Astrocyte (in vitro differentiated cells and primary cell): ENCODE measurements around the gene RALGAPB. TPM values are rescaled to one million over a fixed set of nuclear protein-coding genes. Genes with fewer than 3 reads are reported as not detected.

Source experiments
- DNase-seq: peaks from one replicate; pipeline ENCODE4 v3.0.0-alpha.2; 2010; ENCODE audit warnings: low read depth
- FAIRE-seq: peaks from 2 replicates; lab custom pipeline; 2011; peaks lifted over from hg19 to GRCh38; lab: Jason Lieb, UNC
- H2AFZ ChIP-seq: 2 replicates; pipeline ENCODE4 v1.6.0; 2012; ENCODE audit warnings: low read depth, low read length, inconsistent platforms
- H3K27ac ChIP-seq: 2 replicates; pipeline ENCODE4 v1.5.1; 2011; ENCODE audit warnings: low read depth, low read length, inconsistent platforms
- H3K27me3 ChIP-seq: 2 replicates; pipeline ENCODE4 v1.6.0; 2011; ENCODE audit warnings: low read length, inconsistent platforms; ENCODE audit not compliant: insufficient read depth
- H3K36me3 ChIP-seq: 2 replicates; pipeline ENCODE4 v1.5.1; 2011; ENCODE audit warnings: low read length, inconsistent platforms; ENCODE audit not compliant: insufficient read depth
- H3K4me1 ChIP-seq: 2 replicates; pipeline ENCODE4 v1.5.1; 2011; ENCODE audit warnings: low read length, inconsistent platforms; ENCODE audit not compliant: insufficient read depth
- H3K4me2 ChIP-seq: 2 replicates; pipeline ENCODE4 v1.6.0; 2012; ENCODE audit warnings: low read length, inconsistent platforms
- H3K4me3 ChIP-seq: 2 replicates; pipeline ENCODE4 v1.5.1; 2011; ENCODE audit warnings: low read depth, mild to moderate bottlenecking, low read length, inconsistent platforms; ENCODE audit not compliant: insufficient read depth
- H3K79me2 ChIP-seq: 2 replicates; pipeline ENCODE4 v1.6.0; 2012; ENCODE audit warnings: mild to moderate bottlenecking, low read length, inconsistent platforms; ENCODE audit not compliant: insufficient read depth
- H3K9ac ChIP-seq: 2 replicates; pipeline ENCODE4 v1.6.0; 2012; ENCODE audit warnings: mild to moderate bottlenecking, low read length, inconsistent platforms
- H3K9me3 ChIP-seq: 2 replicates; pipeline ENCODE4 v1.5.1; 2012; ENCODE audit warnings: low read depth, mild to moderate bottlenecking, low read length, inconsistent platforms; ENCODE audit not compliant: insufficient read depth
- H4K20me1 ChIP-seq: 2 replicates; pipeline ENCODE4 v1.6.0; 2012; ENCODE audit warnings: low read length, inconsistent platforms; ENCODE audit not compliant: insufficient read depth
- H3K27ac Mint-ChIP-seq: one replicate; pipeline ENCODE4 v1.8.0; 2021; ENCODE audit warnings: mild to moderate bottlenecking, mixed read lengths; ENCODE audit not compliant: unreplicated experiment
- H3K27me3 Mint-ChIP-seq: one replicate; pipeline ENCODE4 v1.8.0; 2021; ENCODE audit warnings: low read depth, mixed read lengths; ENCODE audit not compliant: unreplicated experiment
- H3K36me3 Mint-ChIP-seq: one replicate; pipeline ENCODE4 v1.8.0; 2021; ENCODE audit warnings: low read depth, mixed read lengths; ENCODE audit not compliant: unreplicated experiment
- H3K4me1 Mint-ChIP-seq: one replicate; pipeline ENCODE4 v1.8.0; 2021; ENCODE audit warnings: low read depth, mixed read lengths; ENCODE audit not compliant: unreplicated experiment
- H3K4me3 Mint-ChIP-seq: one replicate; pipeline ENCODE4 v1.8.0; 2021; ENCODE audit warnings: mild to moderate bottlenecking, moderate library complexity, mixed read lengths; ENCODE audit not compliant: unreplicated experiment
- H3K9me3 Mint-ChIP-seq: one replicate; pipeline ENCODE4 v1.8.0; 2021; ENCODE audit warnings: mild to moderate bottlenecking, mixed read lengths; ENCODE audit not compliant: unreplicated experiment
- EZH2 ChIP-seq: IDR thresholded peaks from 2 replicates; pipeline ENCODE4 v1.6.1; 2012; ENCODE audit warnings: mild to moderate bottlenecking, low read length, inconsistent platforms; ENCODE audit not compliant: insufficient read depth
- total RNA-seq: library from RNA; stranded (reverse); gene quantifications from 2 replicates; pipeline ENCODE4 v1.2.1, GENCODE V29; 2021
- TF ChIP-seq, protein P1 (sequence below): IDR thresholded peaks from 2 replicates; pipeline ENCODE4 v1.5.1; 2011; ENCODE audit warnings: low read depth, mild to moderate bottlenecking, inconsistent platforms, low read length, moderate library complexity; ENCODE audit not compliant: insufficient read depth

The RALGAPB gene
- total RNA-seq, 1 donor from 2014 or later = 40.2 TPM

- no peak overlapping the region for H3K4me3 Mint-ChIP-seq
- TF ChIP-seq EZH2 = no peak
- TF ChIP-seq, protein P1, sequence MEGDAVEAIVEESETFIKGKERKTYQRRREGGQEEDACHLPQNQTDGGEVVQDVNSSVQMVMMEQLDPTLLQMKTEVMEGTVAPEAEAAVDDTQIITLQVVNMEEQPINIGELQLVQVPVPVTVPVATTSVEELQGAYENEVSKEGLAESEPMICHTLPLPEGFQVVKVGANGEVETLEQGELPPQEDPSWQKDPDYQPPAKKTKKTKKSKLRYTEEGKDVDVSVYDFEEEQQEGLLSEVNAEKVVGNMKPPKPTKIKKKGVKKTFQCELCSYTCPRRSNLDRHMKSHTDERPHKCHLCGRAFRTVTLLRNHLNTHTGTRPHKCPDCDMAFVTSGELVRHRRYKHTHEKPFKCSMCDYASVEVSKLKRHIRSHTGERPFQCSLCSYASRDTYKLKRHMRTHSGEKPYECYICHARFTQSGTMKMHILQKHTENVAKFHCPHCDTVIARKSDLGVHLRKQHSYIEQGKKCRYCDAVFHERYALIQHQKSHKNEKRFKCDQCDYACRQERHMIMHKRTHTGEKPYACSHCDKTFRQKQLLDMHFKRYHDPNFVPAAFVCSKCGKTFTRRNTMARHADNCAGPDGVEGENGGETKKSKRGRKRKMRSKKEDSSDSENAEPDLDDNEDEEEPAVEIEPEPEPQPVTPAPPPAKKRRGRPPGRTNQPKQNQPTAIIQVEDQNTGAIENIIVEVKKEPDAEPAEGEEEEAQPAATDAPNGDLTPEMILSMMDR = no peak
- H3K27ac ChIP-seq = no peak overlapping the region
- no peak overlapping the region for H3K27ac Mint-ChIP-seq
- no peaks in the 10 kb centered on the region for H3K9me3 Mint-ChIP-seq
- H3K79me2 ChIP-seq = no peaks in the 10 kb centered on the region
- no peaks in the 10 kb centered on the region for H3K4me1 ChIP-seq
- no peak overlapping the region for H3K4me3 ChIP-seq
- DNase-seq (no peak), FAIRE-seq (no peak)
- no peaks in the 10 kb centered on the region for H3K27me3 Mint-ChIP-seq
- H3K4me1 Mint-ChIP-seq = peaks cover 2% of the 10 kb centered on the region
- peaks cover 20% of the 10 kb centered on the region for H3K36me3 Mint-ChIP-seq
- no peak overlapping the region for H3K9ac ChIP-seq
- H3K9me3 ChIP-seq = no peaks in the 10 kb centered on the region
- peaks cover 73% of the 10 kb centered on the region for H3K36me3 ChIP-seq
- H2AFZ ChIP-seq = no peak overlapping the region
- H3K4me2 ChIP-seq = no peak overlapping the region
- no peaks in the 10 kb centered on the region for H3K27me3 ChIP-seq
- H4K20me1 ChIP-seq = peaks cover 5% of the 10 kb centered on the region
Observed at GRCh38 chr20:38537176-38537575, 64.5 kb downstream of the RALGAPB start.

DNA sequence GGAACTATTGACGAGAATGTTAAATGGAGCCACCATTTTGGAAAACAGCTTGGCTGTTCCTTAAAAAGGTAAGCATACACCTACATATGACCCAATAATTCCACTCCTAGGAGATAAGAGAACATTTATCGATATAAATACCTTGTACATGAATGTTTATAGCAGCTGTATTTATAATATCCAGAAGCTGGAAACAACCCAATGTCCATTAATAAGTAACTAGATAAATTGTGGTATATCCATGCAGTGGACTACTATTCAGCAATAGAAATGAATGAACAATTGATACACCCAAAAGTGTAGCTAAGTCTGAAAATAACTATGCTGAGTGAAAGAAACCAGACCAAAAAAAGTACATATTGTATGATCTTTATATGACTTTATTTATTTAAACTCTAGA, 66.1 kb downstream of the RALGAPB start:
- Mint-ChIP-seq H3K9me3 (no peaks in the 10 kb centered on the region), H3K4me3 (no peak overlapping the region), H3K27ac (no peak overlapping the region), H3K27me3 (no peaks in the 10 kb centered on the region), H3K4me1 (peaks cover 2% of the 10 kb centered on the region), H3K36me3 (peaks cover 24% of the 10 kb centered on the region)
- Histone ChIP-seq H4K20me1 (peaks cover 15% of the 10 kb centered on the region), H3K27me3 (no peaks in the 10 kb centered on the region), H3K36me3 (peaks cover 62% of the 10 kb centered on the region), H3K4me3 (no peak overlapping the region), H3K4me1 (no peaks in the 10 kb centered on the region), H3K9me3 (no peaks in the 10 kb centered on the region), H3K79me2 (no peaks in the 10 kb centered on the region), H3K4me2 (no peak overlapping the region), H2AFZ (no peak overlapping the region), H3K9ac (no peak overlapping the region), H3K27ac (no peak overlapping the region)
- FAIRE-seq (no peak), DNase-seq (no peak)
- TF ChIP-seq, protein P1 = no peak
- no peak for TF ChIP-seq EZH2

DNA sequence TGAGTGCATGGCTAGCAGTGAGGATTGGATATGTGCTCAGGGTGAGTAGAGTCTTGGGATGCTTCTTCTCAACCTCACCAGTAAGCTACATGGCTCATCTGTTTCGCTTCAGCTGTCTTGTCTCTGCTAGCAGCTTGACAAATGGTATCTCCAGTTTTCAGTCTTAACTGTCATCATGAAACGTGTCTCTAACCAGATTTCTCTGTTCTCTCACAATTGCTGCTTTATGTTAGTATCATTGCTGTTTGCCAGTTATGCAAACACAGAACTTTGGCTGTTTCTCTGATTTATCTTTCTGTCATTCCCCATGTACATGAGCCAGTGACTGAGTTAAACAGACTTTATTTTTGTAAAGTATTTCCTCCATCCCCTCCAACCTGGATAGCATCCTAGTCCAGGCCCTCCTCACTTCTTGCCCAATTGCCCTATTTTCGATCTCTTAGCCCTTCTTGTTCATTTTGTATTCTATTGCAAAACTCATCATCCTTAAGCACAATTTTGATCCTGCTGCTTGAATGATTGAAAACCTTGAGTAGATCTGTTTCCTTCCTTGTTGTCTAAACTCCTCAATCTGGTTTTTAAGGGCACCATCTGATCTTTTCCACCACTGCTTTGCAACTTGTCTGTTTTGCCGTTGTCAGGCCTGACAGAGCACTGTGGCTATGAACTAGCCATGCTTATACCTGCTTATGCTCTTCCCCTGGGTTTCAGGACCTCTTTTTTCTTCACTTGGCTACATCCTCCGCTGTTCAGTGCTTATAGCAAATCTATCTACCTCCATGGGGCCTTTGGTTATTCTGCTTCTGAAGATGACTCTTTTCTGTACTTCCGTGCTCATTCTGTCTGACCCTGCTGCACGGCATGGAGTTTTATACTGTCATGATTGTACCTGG, 70.6 kb downstream of the RALGAPB start:
- Histone ChIP-seq H3K9me3 (no peaks in the 10 kb centered on the region), H2AFZ (no peak overlapping the region), H3K27me3 (no peaks in the 10 kb centered on the region), H3K4me3 (no peak overlapping the region), H3K27ac (no peak overlapping the region), H3K4me1 (no peaks in the 10 kb centered on the region), H4K20me1 (peaks cover 15% of the 10 kb centered on the region), H3K9ac (no peak overlapping the region), H3K4me2 (no peak overlapping the region), H3K36me3 (peaks cover 56% of the 10 kb centered on the region), H3K79me2 (no peaks in the 10 kb centered on the region)
- H3K27ac Mint-ChIP-seq = no peak overlapping the region
- peaks cover 20% of the 10 kb centered on the region for H3K36me3 Mint-ChIP-seq
- TF ChIP-seq, protein P1 = no peak
- no peak for TF ChIP-seq EZH2
- no peaks in the 10 kb centered on the region for H3K27me3 Mint-ChIP-seq
- FAIRE-seq (no peak), DNase-seq (no peak)
- H3K4me1 Mint-ChIP-seq = no peaks in the 10 kb centered on the region
- no peak overlapping the region for H3K4me3 Mint-ChIP-seq
- H3K9me3 Mint-ChIP-seq = no peaks in the 10 kb centered on the region
